ENCODE measurements around the gene ZDHHC11B.
"Not testable (repeated sequence)": the region's sequence is repeated elsewhere in the genome, so short reads cannot be mapped to it uniquely, and the experiment has no call there.

The ZDHHC11B gene

GRCh38 chr5:784428-785177 lies at the start of gene ZDHHC11B:
Gene ZDHHC11B, minus strand, starts transcription at chr5:784729. Its CDS starts 17,810 bp downstream, at chr5:766919.
- peak; percentile 95 to 96 for DNase-seq

GRCh38 chr5:834013-834412 lies 49.5 kb upstream of the ZDHHC11B start:
- DNase-seq: not testable (repeated sequence)

GRCh38 chr5:828194-828593 lies 43.7 kb upstream of the ZDHHC11B start:
- DNase-seq: not testable (repeated sequence)

- not testable (repeated sequence) for DNase-seq
Measured at GRCh38 chr5:825544-825943, 41.0 kb upstream of the ZDHHC11B start.

GRCh38 chr5:821504-821903 lies 37.0 kb upstream of the ZDHHC11B start:
- DNase-seq: no peak

- DNase-seq: no peak
Measured at GRCh38 chr5:820245-820644, 35.7 kb upstream of the ZDHHC11B start.

GRCh38 chr5:819078-819477 lies 34.5 kb upstream of the ZDHHC11B start:
- DNase-seq: no peak

- no peak for DNase-seq
Measured at GRCh38 chr5:816176-816575, 31.6 kb upstream of the ZDHHC11B start.

GRCh38 chr5:815449-815848 lies 30.9 kb upstream of the ZDHHC11B start:
- no peak for DNase-seq

GRCh38 chr5:813575-813974 lies 29.0 kb upstream of the ZDHHC11B start:
- DNase-seq: not testable (repeated sequence)

- DNase-seq: not testable (repeated sequence)
Measured at GRCh38 chr5:811384-811783, 26.9 kb upstream of the ZDHHC11B start.

GRCh38 chr5:807719-808514 lies 23.4 kb upstream of the ZDHHC11B start:
- DNase-seq: not testable (repeated sequence)

- no peak for DNase-seq
Measured at GRCh38 chr5:801472-801871, 16.9 kb upstream of the ZDHHC11B start.

- DNase-seq: not testable (repeated sequence)
Measured at GRCh38 chr5:801055-801454, 16.5 kb upstream of the ZDHHC11B start.

GRCh38 chr5:798505-799138 lies 14.1 kb upstream of the ZDHHC11B start:
- DNase-seq: not testable (repeated sequence)

- not testable (repeated sequence) for DNase-seq
Measured at GRCh38 chr5:797986-798385, 13.5 kb upstream of the ZDHHC11B start.

- DNase-seq: not testable (repeated sequence)
Measured at GRCh38 chr5:795873-796272, 11.3 kb upstream of the ZDHHC11B start.

GRCh38 chr5:794948-795347 lies 10.4 kb upstream of the ZDHHC11B start:
- not testable (repeated sequence) for DNase-seq

- DNase-seq: not testable (repeated sequence)
Measured at GRCh38 chr5:788703-789102, 4.2 kb upstream of the ZDHHC11B start.

GRCh38 chr5:787857-788233 lies 3.3 kb upstream of the ZDHHC11B start:
- not testable (repeated sequence) for DNase-seq

GRCh38 chr5:787224-787856 lies 2.8 kb upstream of the ZDHHC11B start:
- DNase-seq: not testable (repeated sequence)

GRCh38 chr5:785181-785705 lies 714 bp upstream of the ZDHHC11B start:
- DNase-seq: peak in 1 of 2 experiments; percentile 20
